ENCODE results near the gene ALDH1B1. TPM values are rescaled to one million over a fixed set of nuclear protein-coding genes. Genes with fewer than 3 reads are reported as not detected.

Gene ALDH1B1
- total and polyA plus RNA-seq, 10 of the 15 experiments (the other 5 are each of a cell fraction or from before 2014, with no cell fraction given): 8.6 to 38.5 (median 30.9) TPM

DNA sequence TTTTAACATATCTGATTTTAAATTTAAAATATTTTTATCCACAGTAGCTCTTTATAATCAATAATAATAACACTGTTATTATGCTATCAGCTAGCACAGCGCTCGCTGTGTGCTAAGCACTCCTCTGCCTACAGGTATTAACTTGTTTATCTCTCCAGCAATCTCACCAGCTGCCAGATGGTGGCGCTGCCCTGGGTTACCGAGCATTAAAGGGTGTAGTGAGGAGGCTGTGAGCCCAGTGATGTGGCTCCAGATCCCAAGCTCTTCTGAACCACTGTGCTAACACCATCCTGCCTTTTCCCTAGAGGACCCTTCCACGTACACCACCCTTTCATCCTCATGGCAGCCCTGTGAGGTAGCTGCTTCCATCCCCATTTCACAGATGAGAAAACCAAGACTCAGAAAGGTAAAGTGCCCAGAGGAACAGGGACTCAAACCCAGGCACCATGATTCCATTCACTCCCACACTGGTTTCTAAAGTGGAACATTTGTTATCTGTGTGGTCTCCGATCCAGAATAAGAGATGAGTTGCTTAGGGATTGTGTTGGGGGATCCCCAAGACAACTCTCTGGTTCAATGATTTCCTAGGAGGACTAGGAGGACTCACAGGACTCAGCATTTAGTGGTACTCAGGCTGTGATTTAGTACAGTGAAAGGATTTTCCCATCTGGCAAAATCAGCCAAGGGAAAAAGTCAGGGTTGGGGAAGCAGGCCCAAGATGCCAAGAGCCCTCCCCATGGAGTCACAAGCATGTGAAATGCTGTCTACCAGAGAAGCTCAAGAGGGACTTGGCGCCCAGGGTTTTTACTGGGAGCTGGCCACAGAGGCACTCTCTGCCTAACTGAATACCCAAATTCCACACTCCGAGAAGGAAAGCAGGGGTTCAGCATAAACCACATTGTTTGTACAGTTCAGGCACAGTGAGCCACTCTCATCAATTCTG lies 24.8 kb downstream of the ALDH1B1 start (continued):
- TF ChIP-seq, protein P1, sequence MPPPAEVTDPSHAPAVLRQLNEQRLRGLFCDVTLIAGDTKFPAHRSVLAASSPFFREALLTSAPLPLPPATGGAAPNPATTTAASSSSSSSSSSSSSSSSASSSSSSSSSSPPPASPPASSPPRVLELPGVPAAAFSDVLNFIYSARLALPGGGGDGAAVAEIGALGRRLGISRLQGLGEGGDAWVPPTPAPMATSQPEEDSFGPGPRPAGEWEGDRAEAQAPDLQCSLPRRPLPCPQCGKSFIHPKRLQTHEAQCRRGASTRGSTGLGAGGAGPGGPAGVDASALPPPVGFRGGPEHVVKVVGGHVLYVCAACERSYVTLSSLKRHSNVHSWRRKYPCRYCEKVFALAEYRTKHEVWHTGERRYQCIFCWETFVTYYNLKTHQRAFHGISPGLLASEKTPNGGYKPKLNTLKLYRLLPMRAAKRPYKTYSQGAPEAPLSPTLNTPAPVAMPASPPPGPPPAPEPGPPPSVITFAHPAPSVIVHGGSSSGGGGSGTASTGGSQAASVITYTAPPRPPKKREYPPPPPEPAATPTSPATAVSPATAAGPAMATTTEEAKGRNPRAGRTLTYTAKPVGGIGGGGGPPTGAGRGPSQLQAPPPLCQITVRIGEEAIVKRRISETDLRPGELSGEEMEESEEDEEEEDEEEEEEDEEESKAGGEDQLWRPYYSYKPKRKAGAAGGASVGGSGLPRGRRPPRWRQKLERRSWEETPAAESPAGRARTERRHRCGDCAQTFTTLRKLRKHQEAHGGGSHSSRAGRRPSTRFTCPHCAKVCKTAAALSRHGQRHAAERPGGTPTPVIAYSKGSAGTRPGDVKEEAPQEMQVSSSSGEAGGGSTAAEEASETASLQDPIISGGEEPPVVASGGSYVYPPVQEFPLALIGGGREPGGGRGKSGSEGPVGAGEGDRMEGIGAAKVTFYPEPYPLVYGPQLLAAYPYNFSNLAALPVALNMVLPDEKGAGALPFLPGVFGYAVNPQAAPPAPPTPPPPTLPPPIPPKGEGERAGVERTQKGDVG (CRISPR knock-in tag; IDR thresholded peaks at IDR 0.05): no peak
- TF ChIP-seq, protein P2, sequence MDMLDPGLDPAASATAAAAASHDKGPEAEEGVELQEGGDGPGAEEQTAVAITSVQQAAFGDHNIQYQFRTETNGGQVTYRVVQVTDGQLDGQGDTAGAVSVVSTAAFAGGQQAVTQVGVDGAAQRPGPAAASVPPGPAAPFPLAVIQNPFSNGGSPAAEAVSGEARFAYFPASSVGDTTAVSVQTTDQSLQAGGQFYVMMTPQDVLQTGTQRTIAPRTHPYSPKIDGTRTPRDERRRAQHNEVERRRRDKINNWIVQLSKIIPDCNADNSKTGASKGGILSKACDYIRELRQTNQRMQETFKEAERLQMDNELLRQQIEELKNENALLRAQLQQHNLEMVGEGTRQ (IDR thresholded peaks at IDR 0.05; ENCODE audit: borderline replicate concordance, low read depth, low read length): no peak

DNA sequence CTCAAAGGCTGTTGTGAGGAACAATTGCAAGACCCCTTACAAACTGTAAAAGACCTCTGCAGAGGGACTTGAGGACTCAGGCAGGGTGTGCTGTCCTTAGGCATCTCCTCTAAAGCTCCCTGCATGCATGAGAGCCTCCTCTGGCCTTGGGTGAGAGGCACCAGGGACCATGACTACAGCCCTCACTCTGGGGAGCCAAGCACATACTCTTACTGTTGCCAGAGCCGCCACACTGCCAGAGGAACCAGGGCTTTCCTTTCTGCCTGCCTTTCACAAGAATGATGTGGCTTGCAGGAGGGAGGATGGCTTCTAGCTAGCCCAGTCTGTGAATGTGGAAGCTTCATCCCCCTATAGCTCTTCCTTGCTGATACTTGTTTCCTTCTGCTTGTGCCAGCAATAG lies 25.9 kb downstream of the ALDH1B1 start:
- Histone ChIP-seq H3K4me1 (ENCODE audit: control insufficient read depth, insufficient read depth, low read length) (no peaks in the 10 kb centered on the region), H3K27ac (ENCODE audit: control insufficient read depth, insufficient read depth) (no peak overlapping the region), H3K9me3 (replicated peaks; ENCODE audit: control insufficient read depth, insufficient read depth, low read length) (no peaks in the 10 kb centered on the region), H3K9ac (ENCODE audit: control insufficient read depth, insufficient read depth, low read length) (no peak overlapping the region), H3K79me2 (ENCODE audit: control insufficient read depth, insufficient read depth, low read length) (no peaks in the 10 kb centered on the region), H3K27me3 (replicated peaks in 1 of 2; ENCODE audit: control insufficient read depth in 2 of 2, insufficient read depth in 2 of 2, low read length in 1 of 2) (peaks cover 0 to 4% of the 10 kb centered on the region in 2 experiments; a peak in 2 of 4 replicates), H4K20me1 (ENCODE audit: control insufficient read depth, insufficient read depth) (no peaks in the 10 kb centered on the region), H3K36me3 (ENCODE audit: control insufficient read depth in 2 of 2, insufficient read depth in 2 of 2, low read length in 1 of 2) (no peaks in the 10 kb centered on the region), H3K4me2 (ENCODE audit: control insufficient read depth, insufficient read depth) (no peak overlapping the region), H3K4me3 (no peak overlapping the region), H2AFZ (ENCODE audit: control insufficient read depth, low read depth, low read length) (no peak overlapping the region)
- TF ChIP-seq ASH2L (IDR thresholded peaks at IDR 0.05; ENCODE audit: borderline replicate concordance, low read depth) (no peak), SRF (IDR thresholded peaks at IDR 0.05; ENCODE audit: low read depth in 2 of 2, low read length in 2 of 2) (no peak), RBBP5 (conservative IDR thresholded peaks at IDR 0.05) (no peak), EED (IDR thresholded peaks at IDR 0.05; ENCODE audit: low read depth) (no peak)
- TF ChIP-seq, protein P3, sequence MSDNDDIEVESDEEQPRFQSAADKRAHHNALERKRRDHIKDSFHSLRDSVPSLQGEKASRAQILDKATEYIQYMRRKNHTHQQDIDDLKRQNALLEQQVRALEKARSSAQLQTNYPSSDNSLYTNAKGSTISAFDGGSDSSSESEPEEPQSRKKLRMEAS (IDR thresholded peaks at IDR 0.05; ENCODE audit: low read depth, low read length): no peak
- SMC1A ChIA-PET (ENCODE audit: uncharacterized antibody, unreplicated experiment): interaction anchor here (0.9 to 1.1 kb wide), 2 partner anchors 14 to 110 kb away, joined by 3 read pairs; no protein-coding TSS in a partner anchor
- in situ Hi-C loops (cut with MboI) (no loop called here), intact Hi-C loops (cut with micrococcal nuclease; ENCODE audit: unreplicated experiment) (no loop called here)
- POLR2A ChIA-PET: no interaction called here
- ATAC-seq (no peak), FAIRE-seq (no peak), DNase-seq (ENCODE audit: low read depth, low spot score) (no peak)
- no TSS peak for BruUV-seq (replicated peaks)
- RAD21 ChIA-PET (ENCODE audit: unreplicated experiment): interaction anchor here (1.2 kb wide), 1 partner anchor 55 kb away, joined by 3 read pairs; no protein-coding TSS in a partner anchor
- CTCF ChIA-PET: interaction anchor here (0.7 to 5.6 kb wide), 9 partner anchors 16 to 158 kb away, joined by 3 to 66 read pairs (median 6); partner anchors contain the start of gene ALDH1B1
- 80% methylated on average over 1 of the region's 1 CpG for WGBS (ENCODE audit: insufficient coverage, insufficient replicate concordance, low lambda C conversion rate, missing lambda C conversion rate)
